Measurements from ENCODE around the gene CYTH3. TPM values are rescaled to one million over a fixed set of nuclear protein-coding genes. Genes with fewer than 3 reads are reported as not detected.

Gene CYTH3
- total RNA-seq, 1 donor from 2014 or later, result 20.1 TPM

DNA sequence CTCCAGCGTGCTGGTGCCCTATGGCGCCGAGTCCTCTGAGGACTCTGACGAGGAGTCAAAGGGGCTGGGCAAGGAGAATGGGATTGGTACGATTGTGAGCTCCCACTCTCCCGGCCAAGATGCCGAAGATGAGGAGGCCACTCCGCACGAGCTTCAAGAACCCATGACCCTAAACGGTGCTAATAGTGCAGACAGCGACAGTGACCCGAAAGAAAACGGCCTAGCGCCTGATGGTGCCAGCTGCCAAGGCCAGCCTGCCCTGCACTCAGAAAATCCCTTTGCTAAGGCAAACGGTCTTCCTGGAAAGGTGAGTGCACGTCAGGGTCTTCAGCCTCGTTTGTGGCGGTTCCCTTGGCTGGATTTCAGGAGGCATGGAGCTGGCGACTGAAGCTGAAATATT is 122.4 kb downstream of the CYTH3 start:
- no peak overlapping the region for H3K4me3 Mint-ChIP-seq (ENCODE audit: unreplicated experiment)
- DNase-seq, result no peak
- peaks cover 5% of the 10 kb centered on the region for H3K36me3 Mint-ChIP-seq (ENCODE audit: unreplicated experiment)
- no peaks in the 10 kb centered on the region for H3K4me1 Mint-ChIP-seq (ENCODE audit: low read depth, unreplicated experiment)
- H3K9me3 Mint-ChIP-seq (ENCODE audit: unreplicated experiment), result no peaks in the 10 kb centered on the region
- H3K27me3 Mint-ChIP-seq (ENCODE audit: unreplicated experiment), result peaks cover 2% of the 10 kb centered on the region
- no peak overlapping the region for H3K27ac Mint-ChIP-seq (ENCODE audit: unreplicated experiment)
- TF ChIP-seq, protein P1, sequence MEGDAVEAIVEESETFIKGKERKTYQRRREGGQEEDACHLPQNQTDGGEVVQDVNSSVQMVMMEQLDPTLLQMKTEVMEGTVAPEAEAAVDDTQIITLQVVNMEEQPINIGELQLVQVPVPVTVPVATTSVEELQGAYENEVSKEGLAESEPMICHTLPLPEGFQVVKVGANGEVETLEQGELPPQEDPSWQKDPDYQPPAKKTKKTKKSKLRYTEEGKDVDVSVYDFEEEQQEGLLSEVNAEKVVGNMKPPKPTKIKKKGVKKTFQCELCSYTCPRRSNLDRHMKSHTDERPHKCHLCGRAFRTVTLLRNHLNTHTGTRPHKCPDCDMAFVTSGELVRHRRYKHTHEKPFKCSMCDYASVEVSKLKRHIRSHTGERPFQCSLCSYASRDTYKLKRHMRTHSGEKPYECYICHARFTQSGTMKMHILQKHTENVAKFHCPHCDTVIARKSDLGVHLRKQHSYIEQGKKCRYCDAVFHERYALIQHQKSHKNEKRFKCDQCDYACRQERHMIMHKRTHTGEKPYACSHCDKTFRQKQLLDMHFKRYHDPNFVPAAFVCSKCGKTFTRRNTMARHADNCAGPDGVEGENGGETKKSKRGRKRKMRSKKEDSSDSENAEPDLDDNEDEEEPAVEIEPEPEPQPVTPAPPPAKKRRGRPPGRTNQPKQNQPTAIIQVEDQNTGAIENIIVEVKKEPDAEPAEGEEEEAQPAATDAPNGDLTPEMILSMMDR (IDR thresholded peaks at IDR 0.05; ENCODE audit: partially characterized antibody, unreplicated experiment), result no peak

DNA sequence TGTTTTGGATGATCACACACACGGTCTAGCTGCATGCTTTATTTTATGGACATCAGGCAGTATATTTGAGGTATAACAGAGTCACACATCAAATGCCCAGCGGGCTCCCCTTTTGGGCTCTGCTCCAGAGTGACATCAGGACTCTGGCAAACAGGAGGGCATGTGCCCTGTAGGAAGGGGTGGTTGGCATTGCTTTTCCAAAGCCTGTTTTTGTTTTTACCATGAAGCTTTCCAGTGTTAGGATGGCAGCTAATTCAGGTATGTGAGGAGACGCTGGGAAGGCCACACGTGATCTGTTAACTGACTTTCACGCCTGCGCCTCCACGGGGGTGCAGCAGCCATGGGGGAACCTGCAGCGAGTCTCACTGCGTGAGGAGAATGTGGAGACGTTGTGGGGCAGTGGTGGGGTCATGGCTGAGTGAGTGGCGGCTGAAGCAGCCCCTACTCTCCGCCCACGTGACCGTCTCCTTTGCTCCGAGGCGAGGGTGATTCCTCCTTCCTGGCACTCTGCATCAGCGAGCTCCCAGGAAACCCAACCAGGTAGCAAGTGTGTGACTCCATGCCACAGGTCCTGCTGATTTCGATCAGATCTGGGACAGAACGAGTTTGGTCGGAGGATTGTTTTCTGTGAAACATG is 123.6 kb downstream of the CYTH3 start:
- Mint-ChIP-seq H3K4me1 (ENCODE audit: low read depth, unreplicated experiment) (no peaks in the 10 kb centered on the region), H3K27me3 (ENCODE audit: unreplicated experiment) (peaks cover 2% of the 10 kb centered on the region), H3K27ac (ENCODE audit: unreplicated experiment) (no peak overlapping the region), H3K36me3 (ENCODE audit: unreplicated experiment) (peaks cover 5% of the 10 kb centered on the region), H3K9me3 (ENCODE audit: unreplicated experiment) (no peaks in the 10 kb centered on the region), H3K4me3 (ENCODE audit: unreplicated experiment) (no peak overlapping the region)
- DNase-seq, result no peak
- TF ChIP-seq, protein P1 (IDR thresholded peaks at IDR 0.05; ENCODE audit: partially characterized antibody, unreplicated experiment), result no peak

DNA sequence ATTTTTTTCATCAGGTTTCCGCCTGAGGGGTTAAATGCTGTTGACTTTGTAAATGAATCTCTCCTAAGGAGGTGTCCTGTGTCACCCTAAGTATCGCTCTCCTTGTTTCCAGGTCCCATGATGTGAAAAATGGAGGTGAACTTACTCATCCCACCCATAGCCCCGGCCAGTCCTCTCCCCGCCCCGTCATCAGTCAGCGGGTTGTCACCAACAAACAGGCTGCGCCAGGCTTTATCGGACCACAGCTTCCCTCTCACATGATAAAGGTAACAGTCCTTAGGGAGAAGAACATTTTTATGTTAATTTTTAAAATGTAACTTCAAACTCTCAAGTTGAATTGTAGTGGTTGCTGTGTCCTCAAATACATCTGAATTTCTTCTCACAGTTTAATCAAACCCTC is 124.8 kb downstream of the CYTH3 start:
- no peak overlapping the region for H3K4me3 Mint-ChIP-seq (ENCODE audit: unreplicated experiment)
- H3K36me3 Mint-ChIP-seq (ENCODE audit: unreplicated experiment), result peaks cover 5% of the 10 kb centered on the region
- TF ChIP-seq, protein P1 (IDR thresholded peaks at IDR 0.05; ENCODE audit: partially characterized antibody, unreplicated experiment), result no peak

DNA sequence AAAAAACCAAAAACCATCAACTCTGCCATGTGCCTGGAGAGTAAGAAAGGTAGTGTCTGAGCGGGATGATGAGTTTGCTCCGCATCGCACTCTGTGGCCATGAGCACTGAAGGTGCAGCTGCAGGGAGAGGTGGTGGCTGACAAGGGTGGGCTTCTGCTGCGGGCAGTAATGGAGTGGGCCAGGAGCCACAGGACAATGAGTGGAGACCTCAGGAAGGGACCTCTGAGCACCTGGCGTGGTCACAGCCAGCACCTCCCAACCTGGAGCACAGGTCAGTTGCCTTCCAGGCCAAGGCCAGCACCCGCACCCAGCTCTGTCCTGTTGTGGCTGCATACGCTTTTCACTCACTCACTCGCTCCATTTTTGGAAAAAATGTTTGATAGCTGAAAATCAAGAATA is 125.8 kb downstream of the CYTH3 start:
- peaks cover under 1% of the 10 kb centered on the region for H3K36me3 Mint-ChIP-seq (ENCODE audit: unreplicated experiment)
- TF ChIP-seq, protein P1 (IDR thresholded peaks at IDR 0.05; ENCODE audit: partially characterized antibody, unreplicated experiment), result no peak

More for the DNA sequence above, 124.8 kb downstream of the CYTH3 start:
- H3K27ac Mint-ChIP-seq (ENCODE audit: unreplicated experiment), result no peak overlapping the region
- H3K27me3 Mint-ChIP-seq (ENCODE audit: unreplicated experiment), result peaks cover 2% of the 10 kb centered on the region
- no peaks in the 10 kb centered on the region for H3K4me1 Mint-ChIP-seq (ENCODE audit: low read depth, unreplicated experiment)
- no peaks in the 10 kb centered on the region for H3K9me3 Mint-ChIP-seq (ENCODE audit: unreplicated experiment)
- DNase-seq, result no peak

DNA sequence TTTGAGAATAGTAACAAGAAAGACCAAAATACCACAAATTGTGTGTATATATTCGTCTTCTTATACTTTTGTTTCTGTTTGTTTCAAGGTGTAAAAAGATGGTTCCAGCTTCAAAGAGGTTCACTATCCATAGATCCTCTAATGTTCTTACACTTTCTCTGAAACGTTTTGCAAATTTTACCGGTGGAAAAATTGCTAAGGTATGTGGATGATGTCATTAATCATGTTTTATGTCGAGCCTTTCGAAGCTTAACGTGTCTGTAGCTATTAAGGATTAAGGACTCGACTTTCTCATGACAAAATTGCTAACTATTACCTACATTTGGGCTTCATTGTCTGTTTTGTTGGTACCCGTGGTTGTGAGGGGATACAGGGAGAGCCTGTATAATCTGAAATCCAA is 128.4 kb downstream of the CYTH3 start:
- Mint-ChIP-seq H3K4me3 (ENCODE audit: unreplicated experiment) (no peak overlapping the region), H3K27me3 (ENCODE audit: unreplicated experiment) (no peaks in the 10 kb centered on the region), H3K27ac (ENCODE audit: unreplicated experiment) (no peak overlapping the region), H3K36me3 (ENCODE audit: unreplicated experiment) (no peaks in the 10 kb centered on the region), H3K9me3 (ENCODE audit: unreplicated experiment) (no peaks in the 10 kb centered on the region), H3K4me1 (ENCODE audit: low read depth, unreplicated experiment) (no peaks in the 10 kb centered on the region)
- DNase-seq, result no peak
- TF ChIP-seq, protein P1 (IDR thresholded peaks at IDR 0.05; ENCODE audit: partially characterized antibody, unreplicated experiment), result no peak

More for the DNA sequence above, 125.8 kb downstream of the CYTH3 start:
- H3K27ac Mint-ChIP-seq (ENCODE audit: unreplicated experiment), result no peak overlapping the region
- no peak overlapping the region for H3K4me3 Mint-ChIP-seq (ENCODE audit: unreplicated experiment)
- peaks cover 1% of the 10 kb centered on the region for H3K27me3 Mint-ChIP-seq (ENCODE audit: unreplicated experiment)
- no peaks in the 10 kb centered on the region for H3K4me1 Mint-ChIP-seq (ENCODE audit: low read depth, unreplicated experiment)
- DNase-seq, result no peak
- no peaks in the 10 kb centered on the region for H3K9me3 Mint-ChIP-seq (ENCODE audit: unreplicated experiment)

All from glutamatergic neuron (in vitro differentiated cells).